Fibroblast of lung (primary cell): Measurements from ENCODE around the gene CIDEC. TPM values are rescaled to one million over a fixed set of nuclear protein-coding genes. Genes with fewer than 3 reads are reported as not detected.

Experiments
- DNase-seq, 2 donors: peaks; one replicate each; pipeline versions ENCODE4 v3.0.0 to v3.0.0-alpha.2; 2010; ENCODE audit warnings: low read depth in 2 of 2
- H2AFZ ChIP-seq: 2 replicates; pipeline ENCODE4 v1.5.1; 2012; ENCODE audit warnings: low read length, control low read depth, inconsistent platforms
- H3K27ac ChIP-seq: 2 replicates; pipeline ENCODE4 v1.5.1; 2011; ENCODE audit warnings: low read length, control low read depth; ENCODE audit not compliant: insufficient read depth
- H3K27me3 ChIP-seq: 2 replicates; pipeline ENCODE4 v1.5.1; 2011; ENCODE audit warnings: mild to moderate bottlenecking, low read length; ENCODE audit not compliant: control insufficient read depth, insufficient read depth
- H3K36me3 ChIP-seq: 2 replicates; pipeline ENCODE4 v1.5.1; 2011; ENCODE audit warnings: low read length; ENCODE audit not compliant: control insufficient read depth, insufficient read depth
- H3K4me1 ChIP-seq: 2 replicates; pipeline ENCODE4 v1.5.1; 2011; ENCODE audit warnings: low read length; ENCODE audit not compliant: control insufficient read depth, insufficient read depth; ENCODE audit errors: extremely low read depth
- H3K4me2 ChIP-seq: 2 replicates; pipeline ENCODE4 v1.5.1; 2011; ENCODE audit warnings: low read length, control low read depth; ENCODE audit not compliant: insufficient read depth; ENCODE audit errors: extremely low read depth
- H3K4me3 ChIP-seq, 4 experiments: fragments of 200-600 bp in 1 of 4; sonication (generic) in 1 of 4; replicated peaks in 1 of 4; 2 replicates each; pipeline ENCODE4 v1.5.1; 2011 to 2016; ENCODE audit warnings: low read length in 4 of 4, low read depth in 3 of 4, mild to moderate bottlenecking in 3 of 4, control low read depth in 2 of 4, inconsistent platforms in 1 of 4, mixed read lengths in 1 of 4; ENCODE audit not compliant: insufficient read depth in 1 of 4; ENCODE audit errors: control extremely low read depth in 1 of 4
- H3K79me2 ChIP-seq: 2 replicates; pipeline ENCODE4 v1.5.1; 2012; ENCODE audit warnings: mild to moderate bottlenecking, low read length, inconsistent platforms; ENCODE audit not compliant: control insufficient read depth, insufficient read depth
- H3K9ac ChIP-seq: 2 replicates; pipeline ENCODE4 v1.5.1; 2011; ENCODE audit warnings: mild to moderate bottlenecking, low read length, control low read depth; ENCODE audit not compliant: insufficient read depth
- H3K9me3 ChIP-seq: 2 replicates; pipeline ENCODE4 v1.5.1; 2012; ENCODE audit warnings: low read depth, low read length; ENCODE audit not compliant: control insufficient read depth, insufficient read depth
- H4K20me1 ChIP-seq: 2 replicates; pipeline ENCODE4 v1.5.1; 2011; ENCODE audit warnings: low read length; ENCODE audit not compliant: control insufficient read depth, insufficient read depth; ENCODE audit errors: extremely low read depth
- CTCF ChIP-seq, 2 donors: IDR thresholded peaks in 1 of 2; conservative IDR thresholded peaks in 1 of 2; 1 replicate in 1 of 2; 2 replicates in 1 of 2; pipeline ENCODE4 v1.5.1; 2011 to 2012; ENCODE audit warnings: low read length in 2 of 2, control low read depth in 1 of 2, inconsistent platforms in 1 of 2, low read depth in 1 of 2, mild to moderate bottlenecking in 1 of 2
- EZH2 ChIP-seq: IDR thresholded peaks from 2 replicates; pipeline ENCODE4 v1.5.1; 2012; ENCODE audit warnings: low read length, control low read depth, mild to moderate bottlenecking; ENCODE audit errors: missing control alignments
- polyA plus RNA-seq, 2 donors: library from polyadenylated mRNA; depleted of rRNA in 1 of 2; stranded (reverse) in 1 of 2; unstranded in 1 of 2; fragments of >200 nt; gene quantifications; 2 replicates each; pipeline ENCODE4 v1.2.1, GENCODE V29; 2011 to 2012; ENCODE audit warnings: missing spikeins in 1 of 2
- total RNA-seq: library from RNA; depleted of rRNA; stranded (reverse); fragments of >200 nt; gene quantifications from 2 replicates; pipeline ENCODE4 v1.2.1, GENCODE V29; 2014

Gene CIDEC
- total and polyA plus RNA-seq, 2 donors (not counting 1 experiment from before 2014, with no cell fraction given) = 0.08 to 0.17 TPM

DNA sequence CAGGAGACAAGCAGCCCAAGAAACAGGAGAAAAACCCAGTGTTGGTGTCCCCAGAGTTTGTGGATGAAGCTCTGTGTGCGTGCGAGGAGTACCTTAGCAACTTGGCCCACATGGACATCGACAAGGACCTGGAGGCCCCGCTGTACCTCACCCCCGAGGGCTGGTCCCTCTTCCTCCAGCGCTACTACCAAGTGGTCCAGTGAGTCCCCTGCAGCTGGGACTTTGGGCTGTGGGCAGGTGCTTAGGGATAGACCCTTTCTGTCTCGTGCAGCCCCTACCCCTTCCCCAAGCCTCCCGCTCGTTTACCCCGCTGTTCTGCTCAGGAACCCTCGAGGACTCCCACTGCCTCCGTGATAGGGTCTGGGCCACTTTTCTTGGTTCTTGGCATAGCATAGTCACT lies 59.5 kb downstream of the CIDEC start:
- no peaks in the 10 kb centered on the region for H3K4me1 ChIP-seq
- H3K27ac ChIP-seq = no peak overlapping the region
- DNase-seq = no peak
- no peaks in the 10 kb centered on the region for H3K36me3 ChIP-seq
- no peaks in the 10 kb centered on the region for H4K20me1 ChIP-seq
- H3K4me2 ChIP-seq = no peak overlapping the region
- TF ChIP-seq EZH2 (no peak), CTCF (conservative IDR thresholded peaks at IDR 0.05 in 1 of 2, IDR thresholded peaks at IDR 0.05 in 1 of 2; ENCODE audit: low read depth in 1 of 2, low read length in 2 of 2) (no peak)
- no peaks in the 10 kb centered on the region for H3K9me3 ChIP-seq
- no peaks in the 10 kb centered on the region for H3K79me2 ChIP-seq
- no peak overlapping the region for H3K4me3 ChIP-seq
- H2AFZ ChIP-seq = no peak overlapping the region
- H3K9ac ChIP-seq = no peak overlapping the region
- H3K27me3 ChIP-seq = no peaks in the 10 kb centered on the region

GRCh38 chr3:9818666-9819335 lies 61.3 kb downstream of the CIDEC start:
- H3K27ac ChIP-seq = no peak overlapping the region
- H3K4me3 ChIP-seq = no peak overlapping the region
- H3K9me3 ChIP-seq = no peaks in the 10 kb centered on the region
- H2AFZ ChIP-seq = no peak overlapping the region
- H3K9ac ChIP-seq = no peak overlapping the region
- no peak for DNase-seq
- TF ChIP-seq EZH2 (no peak), CTCF (conservative IDR thresholded peaks at IDR 0.05 in 1 of 2, IDR thresholded peaks at IDR 0.05 in 1 of 2; ENCODE audit: low read depth in 1 of 2, low read length in 2 of 2) (no peak)
- no peaks in the 10 kb centered on the region for H3K27me3 ChIP-seq
- H3K36me3 ChIP-seq = no peaks in the 10 kb centered on the region
- no peaks in the 10 kb centered on the region for H3K4me1 ChIP-seq
- no peaks in the 10 kb centered on the region for H4K20me1 ChIP-seq
- H3K4me2 ChIP-seq = no peak overlapping the region
- H3K79me2 ChIP-seq = no peaks in the 10 kb centered on the region

- H3K4me1 ChIP-seq = no peaks in the 10 kb centered on the region
- H3K9me3 ChIP-seq = no peaks in the 10 kb centered on the region
- H4K20me1 ChIP-seq = no peaks in the 10 kb centered on the region
- no peaks in the 10 kb centered on the region for H3K36me3 ChIP-seq
- no peak overlapping the region for H3K9ac ChIP-seq
- H3K4me2 ChIP-seq = no peak overlapping the region
- TF ChIP-seq CTCF (conservative IDR thresholded peaks at IDR 0.05 in 1 of 2, IDR thresholded peaks at IDR 0.05 in 1 of 2; ENCODE audit: low read depth in 1 of 2, low read length in 2 of 2) = no peak
- no peak for TF ChIP-seq EZH2
- H3K27ac ChIP-seq = no peak overlapping the region
- H2AFZ ChIP-seq = no peak overlapping the region
- no peaks in the 10 kb centered on the region for H3K79me2 ChIP-seq
- H3K27me3 ChIP-seq = no peaks in the 10 kb centered on the region
- H3K4me3 ChIP-seq = no peak overlapping the region
- peak in 1 of 2 donors; percentile 41 for DNase-seq
Observed at GRCh38 chr3:9817436-9817835, 62.6 kb downstream of the CIDEC start.

Other genes with a start within 250 kb of the CIDEC start
- gene MTMR14, start 230.7 kb downstream of the CIDEC start, total RNA-seq = 27.0 and 35.2 TPM in 2 replicates
- 28.5 and 36.9 TPM in 2 replicates for gene MTMR14, start 230.7 kb downstream of the CIDEC start, polyA plus RNA-seq
- gene CPNE9, start 176.4 kb downstream of the CIDEC start, total RNA-seq = under 0.01 TPM in 1 of 2 replicates, not detected in the other
- gene CPNE9, start 176.4 kb downstream of the CIDEC start, polyA plus RNA-seq = not detected in 2 replicates
- 12.2 and 12.3 TPM in 2 replicates for gene BRPF1, start 148.5 kb downstream of the CIDEC start, total RNA-seq
- 4.1 and 7.1 TPM in 2 replicates for gene BRPF1, start 148.5 kb downstream of the CIDEC start, polyA plus RNA-seq
- 23.6 and 24.4 TPM in 2 replicates for gene OGG1, start 130.3 kb downstream of the CIDEC start, total RNA-seq
- gene OGG1, start 130.3 kb downstream of the CIDEC start, polyA plus RNA-seq = 20.1 and 22.2 TPM in 2 replicates
- gene CAMK1, start 110.3 kb downstream of the CIDEC start, total RNA-seq = 55.2 and 64.2 TPM in 2 replicates
- 27.7 and 37.0 TPM in 2 replicates for gene CAMK1, start 110.3 kb downstream of the CIDEC start, polyA plus RNA-seq
- gene TADA3, start 87.8 kb downstream of the CIDEC start, total RNA-seq = 69.3 and 87.9 TPM in 2 replicates
- 51.2 and 64.5 TPM in 2 replicates for gene TADA3, start 87.8 kb downstream of the CIDEC start, polyA plus RNA-seq
- 167 and 174 TPM in 2 replicates for gene ARPC4, start 87.2 kb downstream of the CIDEC start, total RNA-seq
- gene ARPC4, start 87.2 kb downstream of the CIDEC start, polyA plus RNA-seq = 307 and 350 TPM in 2 replicates
- gene TTLL3, start 70.0 kb downstream of the CIDEC start, total RNA-seq = 10.0 and 14.9 TPM in 2 replicates
- 11.3 and 16.1 TPM in 2 replicates for gene TTLL3, start 70.0 kb downstream of the CIDEC start, polyA plus RNA-seq
- 16.2 and 22.1 TPM in 2 replicates for gene RPUSD3, start 36.2 kb downstream of the CIDEC start, total RNA-seq
- 17.3 and 29.9 TPM in 2 replicates for gene RPUSD3, start 36.2 kb downstream of the CIDEC start, polyA plus RNA-seq
- gene JAGN1, start 10.4 kb upstream of the CIDEC start, total RNA-seq = 30.6 and 33.9 TPM in 2 replicates
- 36.6 and 44.9 TPM in 2 replicates for gene JAGN1, start 10.4 kb upstream of the CIDEC start, polyA plus RNA-seq
- 0.26 and 0.99 TPM in 2 replicates for gene IL17RE, start 22.6 kb upstream of the CIDEC start, total RNA-seq
- 1.9 and 2.6 TPM in 2 replicates for gene IL17RE, start 22.6 kb upstream of the CIDEC start, polyA plus RNA-seq
- 17.5 and 21.3 TPM in 2 replicates for gene IL17RC, start 36.8 kb upstream of the CIDEC start, total RNA-seq
- 14.5 and 17.1 TPM in 2 replicates for gene IL17RC, start 36.8 kb upstream of the CIDEC start, polyA plus RNA-seq
- gene CRELD1, start 53.6 kb upstream of the CIDEC start, total RNA-seq = 15.7 and 50.2 TPM in 2 replicates
- 23.8 and 24.2 TPM in 2 replicates for gene CRELD1, start 53.6 kb upstream of the CIDEC start, polyA plus RNA-seq
- 1.5 and 3.8 TPM in 2 replicates for gene PRRT3, start 72.2 kb upstream of the CIDEC start, total RNA-seq
- 3.1 and 4.5 TPM in 2 replicates for gene PRRT3, start 72.2 kb upstream of the CIDEC start, polyA plus RNA-seq
- 63.6 and 63.9 TPM in 2 replicates for gene EMC3, start 106.6 kb upstream of the CIDEC start, total RNA-seq
- gene EMC3, start 106.6 kb upstream of the CIDEC start, polyA plus RNA-seq = 139 and 149 TPM in 2 replicates
- 2.1 and 7.1 TPM in 2 replicates for gene FANCD2, start 146.2 kb upstream of the CIDEC start, total RNA-seq
- gene FANCD2, start 146.2 kb upstream of the CIDEC start, polyA plus RNA-seq = 9.7 and 25.5 TPM in 2 replicates
- gene FANCD2OS, start 228.0 kb upstream of the CIDEC start, total RNA-seq = not detected in 2 replicates
- not detected in 2 replicates for gene FANCD2OS, start 228.0 kb upstream of the CIDEC start, polyA plus RNA-seq
- gene BRK1, start 235.4 kb upstream of the CIDEC start, total RNA-seq = 112 and 114 TPM in 2 replicates
- gene BRK1, start 235.4 kb upstream of the CIDEC start, polyA plus RNA-seq = 303 and 326 TPM in 2 replicates